GM13976 (cell line): ENCODE measurements around the gene LARP6.
A peak's percentile ranks its signal among the peaks of the same experiment; 100 is the strongest.
"Not testable (repeated sequence)": the region's sequence is repeated elsewhere in the genome, so short reads cannot be mapped to it uniquely, and the experiment has no call there.

Experiments used
- DNase-seq: peaks from one replicate; pipeline ENCODE4 v3.0.0; 2012; ENCODE audit warnings: low spot score
- CTCF ChIP-seq: IDR thresholded peaks from 2 replicates; pipeline ENCODE4 v1.5.1; 2012; ENCODE audit warnings: borderline replicate concordance, mild to moderate bottlenecking; ENCODE audit not compliant: insufficient read depth; ENCODE audit errors: extremely low read depth, missing control alignments, control extremely low read depth
- in situ Hi-C: fragments of 300-500 bp; cut with MboI; formaldehyde crosslinking; loops from one replicate; pipeline ENCODE4 v1.12.0; 2022; ENCODE audit warnings: low sequenced_read_pairs, mixed read lengths, inconsistent platforms; ENCODE audit not compliant: unreplicated experiment

LARP6 gene

GRCh38 chr15:70879401-70879800 lies 25.4 kb upstream of the LARP6 start:
- TF ChIP-seq CTCF, result no peak
- no peak for DNase-seq
- in situ Hi-C loops, result no loop called here

GRCh38 chr15:70876683-70877082 lies 22.7 kb upstream of the LARP6 start:
- no peak for DNase-seq
- no peak for TF ChIP-seq CTCF
- in situ Hi-C loops, result no loop called here

- TF ChIP-seq CTCF, result no peak
- in situ Hi-C loops, result no loop called here
- DNase-seq, result no peak
These were observed 22.1 kb upstream of the LARP6 start for GRCh38 chr15:70876011-70876410.

- in situ Hi-C loops, result no loop called here
- no peak for DNase-seq
- TF ChIP-seq CTCF, result no peak
These were observed 21.2 kb upstream of the LARP6 start for GRCh38 chr15:70875001-70875782.

- in situ Hi-C loops, result no loop called here
- DNase-seq, result no peak
- no peak for TF ChIP-seq CTCF
These were observed 19.5 kb upstream of the LARP6 start for GRCh38 chr15:70873232-70874054.

GRCh38 chr15:70871490-70871889 lies 17.5 kb upstream of the LARP6 start:
- DNase-seq, in situ Hi-C loops: not testable (repeated sequence)

- no peak for TF ChIP-seq CTCF
- in situ Hi-C loops, result no loop called here
- DNase-seq, result peak; percentile 45
These were observed 16.1 kb upstream of the LARP6 start for GRCh38 chr15:70870051-70870450.
